PC-9 (cell line): Measurements from ENCODE around the gene ATP11C.

ENCODE experiments used
- EZH2 ChIP-seq: fragments of 200-600 bp; sonication (generic); IDR thresholded peaks from 2 replicates; pipeline ENCODE4 v1.8.0; 2017; ENCODE audit warnings: antibody characterized with exemption, low read depth
- TF ChIP-seq, protein P1 (sequence below): fragments of 200-600 bp; sonication (generic); conservative IDR thresholded peaks from 2 replicates; pipeline ENCODE4 v1.6.1; 2017; ENCODE audit warnings: mixed run types, antibody characterized with exemption, mild to moderate bottlenecking, moderate library complexity

DNA sequence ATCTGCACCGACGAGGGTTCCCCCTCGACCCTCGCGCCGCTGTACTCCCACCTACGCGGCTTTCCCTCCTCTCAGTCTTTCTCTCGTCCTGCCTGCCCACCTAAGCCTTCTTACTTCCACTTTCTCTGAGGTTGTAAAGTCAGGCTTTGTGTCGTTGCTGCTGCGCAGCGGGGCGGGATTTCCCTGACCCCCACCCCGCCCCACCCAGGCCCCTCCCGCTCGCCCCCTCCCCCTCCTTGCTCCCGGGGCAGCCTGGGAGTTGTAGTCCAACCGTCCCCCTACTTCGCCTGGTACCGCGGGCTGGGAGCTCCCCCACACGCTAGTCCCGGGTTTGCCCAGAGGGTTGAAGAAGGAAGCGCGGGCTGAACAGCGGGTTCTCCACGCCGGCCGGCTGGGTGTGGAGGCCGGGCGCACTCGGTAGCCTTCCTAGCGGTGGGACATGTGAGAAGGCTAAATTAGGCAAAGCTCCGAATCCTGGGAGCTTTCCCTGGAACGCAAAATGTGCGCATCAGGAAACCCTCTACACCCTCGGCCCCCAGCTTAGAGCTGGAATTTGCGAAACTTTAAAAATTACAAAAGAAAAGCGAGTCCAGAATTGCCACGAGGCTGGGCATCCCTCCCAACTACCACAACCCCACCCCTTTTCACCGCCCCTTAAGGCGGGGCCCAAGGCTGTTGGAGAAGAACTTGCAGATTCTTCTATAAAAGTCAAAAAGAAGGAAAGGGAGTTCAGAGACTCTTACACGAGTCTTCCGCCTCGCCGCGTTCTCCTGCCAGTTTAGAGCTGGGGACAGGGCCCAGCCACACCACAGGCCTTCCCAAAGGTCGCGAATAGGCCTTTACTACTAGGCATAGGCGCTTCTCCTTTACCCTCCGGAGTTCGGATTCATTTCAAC lies at the start of gene ATP11C:
- TF ChIP-seq, protein P1, sequence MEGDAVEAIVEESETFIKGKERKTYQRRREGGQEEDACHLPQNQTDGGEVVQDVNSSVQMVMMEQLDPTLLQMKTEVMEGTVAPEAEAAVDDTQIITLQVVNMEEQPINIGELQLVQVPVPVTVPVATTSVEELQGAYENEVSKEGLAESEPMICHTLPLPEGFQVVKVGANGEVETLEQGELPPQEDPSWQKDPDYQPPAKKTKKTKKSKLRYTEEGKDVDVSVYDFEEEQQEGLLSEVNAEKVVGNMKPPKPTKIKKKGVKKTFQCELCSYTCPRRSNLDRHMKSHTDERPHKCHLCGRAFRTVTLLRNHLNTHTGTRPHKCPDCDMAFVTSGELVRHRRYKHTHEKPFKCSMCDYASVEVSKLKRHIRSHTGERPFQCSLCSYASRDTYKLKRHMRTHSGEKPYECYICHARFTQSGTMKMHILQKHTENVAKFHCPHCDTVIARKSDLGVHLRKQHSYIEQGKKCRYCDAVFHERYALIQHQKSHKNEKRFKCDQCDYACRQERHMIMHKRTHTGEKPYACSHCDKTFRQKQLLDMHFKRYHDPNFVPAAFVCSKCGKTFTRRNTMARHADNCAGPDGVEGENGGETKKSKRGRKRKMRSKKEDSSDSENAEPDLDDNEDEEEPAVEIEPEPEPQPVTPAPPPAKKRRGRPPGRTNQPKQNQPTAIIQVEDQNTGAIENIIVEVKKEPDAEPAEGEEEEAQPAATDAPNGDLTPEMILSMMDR: no peak
- no peak for TF ChIP-seq EZH2
